Measurements from ENCODE around the gene AGO1.

AGO1 gene

DNA sequence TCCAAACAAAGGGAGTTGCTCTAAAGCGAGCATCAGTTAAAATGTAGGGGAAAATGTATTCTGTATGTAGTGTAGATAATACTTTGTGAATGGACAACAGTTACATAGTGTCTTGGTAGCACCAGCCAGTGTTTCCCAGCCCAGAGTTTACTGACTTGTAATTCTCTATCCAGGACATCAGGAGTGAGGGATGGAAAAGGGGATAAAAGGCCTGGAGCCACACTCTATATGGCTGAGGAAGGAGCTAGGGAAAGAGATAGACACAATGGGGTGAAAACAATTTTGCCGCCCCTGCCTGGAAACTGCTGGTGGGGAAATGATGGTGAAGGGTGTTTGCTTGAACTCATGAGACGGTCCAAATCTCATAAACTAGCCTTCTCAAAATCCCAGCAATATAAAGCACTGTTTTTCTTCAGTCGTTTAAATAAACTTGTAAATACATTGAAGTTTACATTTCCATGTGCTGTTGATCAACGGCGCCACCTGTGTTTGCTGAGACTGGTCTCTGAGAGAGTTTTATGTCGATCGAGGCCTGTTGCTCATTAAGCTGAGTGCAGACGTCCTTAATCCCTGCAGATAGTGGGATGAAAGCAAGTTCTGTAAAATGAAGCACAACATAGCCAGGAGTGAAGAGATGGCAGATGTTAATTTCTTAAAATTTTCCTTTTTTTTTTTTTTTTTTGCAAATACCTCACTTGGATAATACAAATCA is 27.9 kb upstream of the AGO1 start:
- no peak overlapping the region for H3K4me3 ChIP-seq (ENCODE audit: low read depth, low read length)
- TF ChIP-seq, protein P1, sequence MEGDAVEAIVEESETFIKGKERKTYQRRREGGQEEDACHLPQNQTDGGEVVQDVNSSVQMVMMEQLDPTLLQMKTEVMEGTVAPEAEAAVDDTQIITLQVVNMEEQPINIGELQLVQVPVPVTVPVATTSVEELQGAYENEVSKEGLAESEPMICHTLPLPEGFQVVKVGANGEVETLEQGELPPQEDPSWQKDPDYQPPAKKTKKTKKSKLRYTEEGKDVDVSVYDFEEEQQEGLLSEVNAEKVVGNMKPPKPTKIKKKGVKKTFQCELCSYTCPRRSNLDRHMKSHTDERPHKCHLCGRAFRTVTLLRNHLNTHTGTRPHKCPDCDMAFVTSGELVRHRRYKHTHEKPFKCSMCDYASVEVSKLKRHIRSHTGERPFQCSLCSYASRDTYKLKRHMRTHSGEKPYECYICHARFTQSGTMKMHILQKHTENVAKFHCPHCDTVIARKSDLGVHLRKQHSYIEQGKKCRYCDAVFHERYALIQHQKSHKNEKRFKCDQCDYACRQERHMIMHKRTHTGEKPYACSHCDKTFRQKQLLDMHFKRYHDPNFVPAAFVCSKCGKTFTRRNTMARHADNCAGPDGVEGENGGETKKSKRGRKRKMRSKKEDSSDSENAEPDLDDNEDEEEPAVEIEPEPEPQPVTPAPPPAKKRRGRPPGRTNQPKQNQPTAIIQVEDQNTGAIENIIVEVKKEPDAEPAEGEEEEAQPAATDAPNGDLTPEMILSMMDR (IDR thresholded peaks at IDR 0.05; ENCODE audit: low read depth, low read length, missing control alignments): no peak

DNA sequence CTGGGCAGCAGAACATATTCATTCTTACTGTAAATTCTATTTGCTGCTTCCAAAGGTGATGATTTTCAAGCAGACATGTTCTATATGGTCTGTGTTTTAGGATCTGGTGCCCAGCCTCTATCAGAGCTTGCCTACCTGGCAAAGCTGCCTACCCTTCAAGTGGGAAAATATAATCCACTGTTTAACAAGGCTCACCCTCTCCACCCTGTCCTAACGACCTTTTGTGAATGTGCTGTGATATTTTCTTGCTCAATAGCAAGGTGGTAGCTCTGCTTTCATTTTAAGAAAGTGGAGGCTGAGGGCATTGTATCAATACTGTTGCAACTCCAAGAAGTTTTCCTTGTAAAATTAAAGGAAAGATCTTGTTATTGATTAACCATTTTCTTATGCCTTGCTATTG is 26.0 kb upstream of the AGO1 start:
- no peak overlapping the region for H3K4me3 ChIP-seq (ENCODE audit: low read depth, low read length)
- DNase-seq (ENCODE audit: low read depth): no peak
- TF ChIP-seq, protein P1 (IDR thresholded peaks at IDR 0.05; ENCODE audit: low read depth, low read length, missing control alignments): no peak

More for the DNA sequence above, 27.9 kb upstream of the AGO1 start:
- DNase-seq (ENCODE audit: low read depth): no peak

DNA sequence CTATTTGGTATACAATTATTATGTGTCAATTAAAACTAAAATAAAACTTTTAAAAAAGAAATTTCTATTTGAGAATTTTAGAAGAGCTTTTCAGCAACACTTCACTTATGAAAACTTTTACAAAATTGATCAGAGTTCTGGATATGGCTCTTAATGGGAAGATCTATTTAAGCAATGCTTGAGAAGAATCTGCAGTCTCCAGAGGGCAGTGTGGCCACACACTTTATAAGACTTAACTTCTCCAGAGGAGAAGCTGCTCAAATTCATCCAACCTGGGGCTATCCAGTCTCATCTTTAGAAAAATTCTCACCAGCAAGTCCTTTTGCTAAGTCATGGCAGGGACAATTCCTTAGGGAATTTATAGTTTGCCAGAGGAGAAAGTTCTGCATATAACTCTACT is 25.2 kb upstream of the AGO1 start:
- TF ChIP-seq, protein P1 (IDR thresholded peaks at IDR 0.05; ENCODE audit: low read depth, low read length, missing control alignments): peak; percentile 2
- no peak overlapping the region for H3K4me3 ChIP-seq (ENCODE audit: low read depth, low read length)
- DNase-seq (ENCODE audit: low read depth): no peak

DNA sequence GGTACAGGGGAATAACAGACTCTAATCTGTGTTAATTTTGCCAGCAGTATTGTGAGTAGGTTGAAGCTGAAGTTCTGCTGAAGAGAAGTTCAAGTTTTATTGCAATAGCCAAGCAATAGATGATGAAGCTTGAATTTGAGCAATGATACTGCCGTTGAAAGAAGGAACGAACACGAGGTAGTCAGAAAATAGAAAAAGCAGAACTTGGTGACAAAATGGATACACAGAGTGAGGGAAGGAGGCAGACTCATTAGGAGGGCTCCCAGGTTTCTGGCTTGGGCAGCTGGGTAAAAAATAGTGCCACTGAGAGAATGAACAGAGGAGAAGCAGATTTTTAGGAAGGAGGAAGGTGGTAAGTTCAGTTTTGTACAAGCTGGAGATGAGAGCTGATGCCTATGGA is 22.3 kb upstream of the AGO1 start:
- no peak overlapping the region for H3K4me3 ChIP-seq (ENCODE audit: low read depth, low read length)
- TF ChIP-seq, protein P1 (IDR thresholded peaks at IDR 0.05; ENCODE audit: low read depth, low read length, missing control alignments): no peak
- no peak for DNase-seq (ENCODE audit: low read depth)

DNA sequence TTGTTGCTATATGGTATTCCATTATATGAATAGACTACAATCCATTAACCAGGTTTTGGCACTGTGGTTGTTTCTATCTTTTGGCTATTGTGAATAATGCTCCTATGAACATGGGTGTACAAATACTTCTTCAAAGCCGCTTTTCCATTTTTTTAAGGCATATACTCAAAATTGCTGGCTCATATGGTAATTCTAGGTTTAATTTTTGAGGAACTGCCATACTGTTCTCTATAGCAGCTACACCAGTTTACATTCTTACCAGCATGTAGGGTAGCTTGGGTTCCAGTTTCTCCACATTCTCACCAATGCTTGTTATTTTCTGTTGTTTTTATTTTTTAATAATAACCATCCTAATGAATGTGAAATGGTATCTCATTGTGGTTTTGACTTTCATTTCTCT is 19.9 kb upstream of the AGO1 start:
- H3K4me3 ChIP-seq (ENCODE audit: low read depth, low read length): no peak overlapping the region
- TF ChIP-seq, protein P1 (IDR thresholded peaks at IDR 0.05; ENCODE audit: low read depth, low read length, missing control alignments): no peak
- DNase-seq (ENCODE audit: low read depth): no peak

DNA sequence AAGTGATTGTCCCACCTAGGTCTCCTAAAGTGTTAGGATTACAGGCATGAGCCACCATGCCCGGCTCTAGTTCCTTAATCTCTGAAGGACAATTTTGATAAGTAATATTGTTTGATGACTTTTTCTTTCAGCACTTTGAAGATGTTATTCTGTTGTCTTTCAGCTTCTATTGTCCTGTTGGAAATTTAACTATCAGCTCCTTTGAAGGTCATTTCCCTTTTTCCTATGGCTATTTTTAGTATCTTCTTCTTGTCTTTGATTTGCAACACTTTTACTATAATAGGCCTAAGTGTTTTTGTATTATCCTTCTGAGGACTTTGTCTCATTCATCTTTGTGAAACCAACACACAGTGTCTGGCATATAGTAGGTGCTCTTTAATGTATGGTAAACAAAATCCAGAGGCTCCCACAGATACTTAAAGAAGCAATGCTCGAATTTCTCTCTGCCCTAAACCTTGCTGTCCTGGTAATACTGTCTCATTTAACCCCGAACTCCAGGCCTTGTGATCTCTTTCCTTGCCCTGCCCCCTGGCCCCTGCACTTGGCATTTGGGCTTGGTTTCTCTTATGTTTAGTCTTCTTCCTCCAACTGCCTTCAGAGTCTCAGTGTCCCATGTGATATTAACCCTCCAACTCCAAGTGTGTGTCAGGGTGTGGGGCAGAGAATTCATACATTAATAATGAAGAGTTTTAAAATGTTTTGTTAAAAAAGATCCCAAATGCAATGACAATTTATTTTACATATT is 19.0 kb upstream of the AGO1 start:
- DNase-seq (ENCODE audit: low read depth): no peak
- no peak overlapping the region for H3K4me3 ChIP-seq (ENCODE audit: low read depth, low read length)
- TF ChIP-seq, protein P1 (IDR thresholded peaks at IDR 0.05; ENCODE audit: low read depth, low read length, missing control alignments): no peak

Data from GM12864 (cell line).